NCI-H1436 treated with DMSO at 0.1 percent for 48 hours (cell line): Measurements from ENCODE around the gene YBX2.
A peak's percentile ranks its signal among the peaks of the same experiment; 100 is the strongest.
"Not testable (repeated sequence)": the region's sequence is repeated elsewhere in the genome, so short reads cannot be mapped to it uniquely, and the experiment has no call there.

Experiments used
- DNase-seq: peaks from one replicate; lab custom pipeline; 2025; lab: John Stamatoyannopoulos, UW

The YBX2 gene

GRCh38 chr17:7262935-7263800 lies 31.3 kb downstream of the YBX2 start:
- no peak for DNase-seq

GRCh38 chr17:7262192-7262934 lies 32.1 kb downstream of the YBX2 start, which contains the start of gene CLDN7:
TSS of gene CLDN7 (minus strand) at chr17:7262478. CDS start at chr17:7262043, 435 bp downstream.
- DNase-seq = no peak

GRCh38 chr17:7261379-7262191 lies 32.9 kb downstream of the YBX2 start:
- DNase-seq = no peak

- DNase-seq = no peak
Measured at GRCh38 chr17:7260651-7261378, 33.6 kb downstream of the YBX2 start.

- DNase-seq = no peak
Measured at GRCh38 chr17:7260151-7260550, 34.3 kb downstream of the YBX2 start.

- no peak for DNase-seq
Measured at GRCh38 chr17:7259555-7259889, 34.9 kb downstream of the YBX2 start.

GRCh38 chr17:7258731-7259554 lies 35.5 kb downstream of the YBX2 start:
- DNase-seq = no peak

GRCh38 chr17:7256766-7257456 lies 37.5 kb downstream of the YBX2 start:
- DNase-seq = no peak

GRCh38 chr17:7254511-7254910 lies 39.9 kb downstream of the YBX2 start:
- no peak for DNase-seq

GRCh38 chr17:7253082-7253481 lies 41.4 kb downstream of the YBX2 start:
- no peak for DNase-seq

GRCh38 chr17:7252176-7253043 lies 42.0 kb downstream of the YBX2 start, which contains the start of gene ELP5:
TSS of gene ELP5 (plus strand) at chr17:7252215. CDS start at chr17:7252551, 336 bp downstream.
- peak; percentile 63 for DNase-seq

- peak; percentile 90 for DNase-seq
Measured at GRCh38 chr17:7251661-7252175, 42.7 kb downstream of the YBX2 start, which contains the start of gene CTDNEP1. TSS of gene CTDNEP1 (minus strand) at chr17:7251734. CDS start at chr17:7251296, 438 bp downstream.

- no peak for DNase-seq
Measured at GRCh38 chr17:7250695-7251627, 43.5 kb downstream of the YBX2 start.

- no peak for DNase-seq
Measured at GRCh38 chr17:7249830-7250229, 44.6 kb downstream of the YBX2 start.

- DNase-seq = no peak
Measured at GRCh38 chr17:7249214-7249613, 45.2 kb downstream of the YBX2 start.

GRCh38 chr17:7248796-7249195 lies 45.6 kb downstream of the YBX2 start:
- no peak for DNase-seq

- no peak for DNase-seq
Measured at GRCh38 chr17:7246779-7247178, 47.7 kb downstream of the YBX2 start.

GRCh38 chr17:7243838-7244237 lies 50.6 kb downstream of the YBX2 start:
- DNase-seq = not testable (repeated sequence)
